ENCODE results near the gene TENM3.

The TENM3 gene

GRCh38 chr4:182470215-182470614 is 227.0 kb downstream of the TENM3 start:
- DNase-seq, result no peak

- no peak for DNase-seq
These were observed 232.3 kb downstream of the TENM3 start for GRCh38 chr4:182475539-182475938.

- no peak for DNase-seq
These were observed 235.3 kb downstream of the TENM3 start for GRCh38 chr4:182478475-182478874.

GRCh38 chr4:182483685-182484084 is 240.5 kb downstream of the TENM3 start:
- no peak for DNase-seq

GRCh38 chr4:182486881-182487280 is 243.7 kb downstream of the TENM3 start:
- no peak for DNase-seq

GRCh38 chr4:182488896-182489295 is 245.7 kb downstream of the TENM3 start:
- no peak for DNase-seq

- DNase-seq, result no peak
These were observed 246.4 kb downstream of the TENM3 start for GRCh38 chr4:182489607-182490006.

GRCh38 chr4:182491719-182492118 is 248.5 kb downstream of the TENM3 start:
- DNase-seq, result no peak

- DNase-seq, result no peak
These were observed 249.2 kb downstream of the TENM3 start for GRCh38 chr4:182492423-182492822.

GRCh38 chr4:182493377-182493776 is 250.2 kb downstream of the TENM3 start:
- DNase-seq, result no peak

GRCh38 chr4:182494103-182494502 is 250.9 kb downstream of the TENM3 start:
- DNase-seq, result no peak

GRCh38 chr4:182495031-182495430 is 251.8 kb downstream of the TENM3 start:
- DNase-seq, result no peak

GRCh38 chr4:182495645-182496385 is 252.6 kb downstream of the TENM3 start:
- DNase-seq, result no peak

GRCh38 chr4:182496408-182496807 is 253.2 kb downstream of the TENM3 start:
- DNase-seq, result no peak

- DNase-seq, result no peak
These were observed 258.9 kb downstream of the TENM3 start for GRCh38 chr4:182502064-182502463.

- no peak for DNase-seq
These were observed 261.3 kb downstream of the TENM3 start for GRCh38 chr4:182504463-182504862.

GRCh38 chr4:182507805-182508204 is 264.6 kb downstream of the TENM3 start:
- no peak for DNase-seq

GRCh38 chr4:182510836-182511235 is 267.6 kb downstream of the TENM3 start:
- DNase-seq, result no peak

GRCh38 chr4:182513587-182514291 is 270.5 kb downstream of the TENM3 start:
- DNase-seq, result no peak

- no peak for DNase-seq
These were observed 275.2 kb downstream of the TENM3 start for GRCh38 chr4:182518421-182518820.

- no peak for DNase-seq
These were observed 276.3 kb downstream of the TENM3 start for GRCh38 chr4:182519528-182519927.

GRCh38 chr4:182521011-182521410 is 277.8 kb downstream of the TENM3 start:
- no peak for DNase-seq

GRCh38 chr4:182528819-182529218 is 285.6 kb downstream of the TENM3 start:
- DNase-seq, result no peak

GRCh38 chr4:182530451-182530850 is 287.2 kb downstream of the TENM3 start:
- DNase-seq, result no peak
